GM23248 (cell line): ENCODE results near the gene GJB5.
"Not testable (repeated sequence)": the region's sequence is repeated elsewhere in the genome, so short reads cannot be mapped to it uniquely, and the experiment has no call there.

ENCODE experiments used
- EZH2 ChIP-seq: fragments of 200-600 bp; sonication (generic); IDR thresholded peaks from 2 replicates; pipeline ENCODE4 v1.6.1; 2018; ENCODE audit warnings: antibody characterized with exemption, mild to moderate bottlenecking; ENCODE audit not compliant: insufficient read depth, poor library complexity, severe bottlenecking
- EZH2phosphoT487 ChIP-seq: fragments of 200-600 bp; sonication (generic); IDR thresholded peaks from 2 replicates; pipeline ENCODE4 v1.6.1; 2018; ENCODE audit warnings: antibody characterized with exemption, moderate library complexity, mild to moderate bottlenecking, low read depth; ENCODE audit not compliant: insufficient read depth

DNA sequence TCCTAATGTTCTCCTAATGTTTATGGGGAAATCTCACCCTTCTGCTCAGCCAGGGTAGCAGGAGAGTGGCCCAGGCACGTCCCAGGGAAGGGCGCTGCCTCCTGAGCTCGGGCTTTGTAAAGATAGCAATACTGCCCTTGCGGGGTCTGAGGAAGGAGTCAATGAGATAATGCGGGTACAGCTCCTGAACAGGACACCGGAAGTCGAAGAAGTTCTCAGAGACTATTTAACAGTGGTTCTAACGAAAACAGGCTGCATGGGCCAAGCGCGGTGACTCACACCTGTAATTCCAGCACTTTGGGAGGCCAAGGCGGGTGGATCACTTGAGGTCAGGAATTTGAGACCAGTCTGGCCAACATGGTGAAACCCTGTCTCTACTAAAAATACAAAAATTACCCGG lies 17.6 kb upstream of the GJB5 start:
- not testable (repeated sequence) for TF ChIP-seq EZH2phosphoT487, EZH2
